PC-9 (cell line): Measurements from ENCODE around the gene SSBP2. TPM values are rescaled to one million over a fixed set of nuclear protein-coding genes. Genes with fewer than 3 reads are reported as not detected.

Experiments used
- BruUV-seq: library from RNA; stranded (reverse); fragments of 400-500 nt; replicated peaks from 2 replicates; lab custom pipeline; 2021; lab: Mats Ljungman, UMichigan
- CTCF ChIA-PET: fragments of 300-600 bp; sonication (Branson Sonifier 250); formaldehyde crosslinking; loops from one replicate; lab custom pipeline; 2022; ENCODE audit warnings: antibody characterized with exemption; lab: Charles Lee
- POLR2A ChIA-PET: fragments of 300-600 bp; sonication (Branson Sonifier 250); formaldehyde crosslinking; loops from one replicate; lab custom pipeline; 2022; ENCODE audit warnings: antibody characterized with exemption; ENCODE audit not compliant: unreplicated experiment; lab: Charles Lee
- DNase-seq, 2 experiments: peaks; one replicate each; pipeline versions ENCODE4 v3.0.0 to v3.0.0-alpha.2; 2015 to 2022; ENCODE audit warnings: mixed read lengths in 1 of 2
- H2AFZ ChIP-seq: fragments of 200-600 bp; sonication (generic); 2 replicates; pipeline ENCODE4 v1.8.1; 2017; ENCODE audit warnings: antibody characterized with exemption
- H3F3A ChIP-seq: fragments of 200-600 bp; sonication (generic); 2 replicates; pipeline ENCODE4 v1.8.1; 2017; ENCODE audit warnings: antibody characterized with exemption, mild to moderate bottlenecking, low read depth; ENCODE audit not compliant: insufficient read depth
- H3K27ac ChIP-seq: fragments of 200-600 bp; sonication (generic); 2 replicates; pipeline ENCODE4 v1.6.1; 2016; ENCODE audit warnings: mixed run types
- H3K27me3 ChIP-seq: fragments of 200-600 bp; sonication (generic); 2 replicates; pipeline ENCODE4 v1.6.1; 2016; ENCODE audit warnings: low read depth, mixed run types; ENCODE audit not compliant: insufficient read depth
- H3K36me3 ChIP-seq: fragments of 200-600 bp; sonication (generic); 2 replicates; pipeline ENCODE4 v1.6.1; 2016; ENCODE audit warnings: low read depth, mixed run types
- H3K4me1 ChIP-seq: fragments of 200-600 bp; sonication (generic); replicated peaks from 2 replicates; pipeline ENCODE4 v1.6.1; 2016; ENCODE audit warnings: mixed run types; ENCODE audit not compliant: insufficient read depth
- H3K4me2 ChIP-seq: fragments of 200-600 bp; sonication (generic); 2 replicates; pipeline ENCODE4 v1.6.1; 2017; ENCODE audit warnings: mixed run types
- H3K4me3 ChIP-seq: fragments of 200-600 bp; sonication (generic); 2 replicates; pipeline ENCODE4 v1.6.1; 2016; ENCODE audit warnings: mixed run types
- H3K79me2 ChIP-seq: fragments of 200-600 bp; sonication (generic); 2 replicates; pipeline ENCODE4 v1.6.1; 2017; ENCODE audit warnings: low read depth, mixed run types
- H3K9me2 ChIP-seq: fragments of 200-600 bp; sonication (generic); 2 replicates; pipeline ENCODE4 v1.8.1; 2017; ENCODE audit warnings: mild to moderate bottlenecking; ENCODE audit not compliant: insufficient read depth
- H3K9me3 ChIP-seq: fragments of 200-600 bp; sonication (generic); 2 replicates; pipeline ENCODE4 v1.8.1; 2016; ENCODE audit warnings: low read depth; ENCODE audit not compliant: insufficient read depth
- H4K20me1 ChIP-seq: fragments of 200-600 bp; sonication (generic); 2 replicates; pipeline ENCODE4 v1.8.1; 2017; ENCODE audit not compliant: insufficient read depth
- CTCF ChIP-seq: fragments of 200-600 bp; sonication (generic); conservative IDR thresholded peaks from 2 replicates; pipeline ENCODE4 v1.6.1; 2017; ENCODE audit warnings: mixed run types, antibody characterized with exemption, mild to moderate bottlenecking, moderate library complexity
- EZH2 ChIP-seq: fragments of 200-600 bp; sonication (generic); IDR thresholded peaks from 2 replicates; pipeline ENCODE4 v1.8.0; 2017; ENCODE audit warnings: antibody characterized with exemption, low read depth
- intact Hi-C: fragments of 100-400 bp; cut with micrococcal nuclease; formaldehyde crosslinking; loops from one replicate; pipeline ENCODE4 v1.10.0; 2022; ENCODE audit not compliant: unreplicated experiment
- total RNA-seq: library from RNA; stranded (reverse); gene quantifications from 2 replicates; pipeline ENCODE4 v1.2.3, GENCODE V29; 2021

The SSBP2 gene
- total RNA-seq, 1 experiment from 2014 or later = 6.4 TPM

GRCh38 chr5:81779125-81779915, 28.4 kb upstream of the SSBP2 start:
- peak overlapping the region; percentile 77 for H2AFZ ChIP-seq
- H3K27me3 ChIP-seq = no peaks in the 10 kb centered on the region
- peaks cover 4% of the 10 kb centered on the region; the same call in 1 of the 2 replicates for H3K9me2 ChIP-seq
- no peaks in the 10 kb centered on the region for H4K20me1 ChIP-seq
- TF ChIP-seq EZH2 = no peak
- no peaks in the 10 kb centered on the region for H3F3A ChIP-seq
- H3K27ac ChIP-seq = no peak overlapping the region
- no peak overlapping the region for H3K4me3 ChIP-seq
- H3K9me3 ChIP-seq = no peaks in the 10 kb centered on the region
- POLR2A ChIA-PET = no interaction called here
- H3K4me2 ChIP-seq = peak overlapping the region; percentile 27
- H3K4me1 ChIP-seq = no peaks in the 10 kb centered on the region
- peak in 1 of 2 experiments; percentile 34 for DNase-seq
- intact Hi-C loops = loop anchor here (2.0 kb wide), 1 partner anchor 25 kb away; no protein-coding TSS in a partner anchor
- no peaks in the 10 kb centered on the region for H3K36me3 ChIP-seq
- no TSS peak for BruUV-seq
- CTCF ChIA-PET = interaction anchor here (0.6 to 1.0 kb wide), 2 partner anchors 78 to 356 kb away, joined by 3 read pairs; no protein-coding TSS in a partner anchor
- no peaks in the 10 kb centered on the region for H3K79me2 ChIP-seq

GRCh38 chr5:81778642-81779041, 27.7 kb upstream of the SSBP2 start:
- Histone ChIP-seq H3K27ac (no peak overlapping the region), H2AFZ (peak overlapping the region; percentile 77; the same call in 1 of the 2 replicates), H3K27me3 (no peaks in the 10 kb centered on the region), H4K20me1 (no peaks in the 10 kb centered on the region), H3K36me3 (no peaks in the 10 kb centered on the region), H3K79me2 (no peaks in the 10 kb centered on the region), H3F3A (no peaks in the 10 kb centered on the region), H3K4me2 (peak overlapping the region; percentile 27), H3K9me2 (peaks cover 4% of the 10 kb centered on the region; the same call in 1 of the 2 replicates), H3K4me1 (peaks cover 4% of the 10 kb centered on the region; the same call in 1 of the 2 replicates), H3K9me3 (no peaks in the 10 kb centered on the region), H3K4me3 (no peak overlapping the region)
- no peak for DNase-seq
- TF ChIP-seq CTCF (no peak), EZH2 (no peak)
- BruUV-seq = no TSS peak
- intact Hi-C loops = loop anchor here (2.0 kb wide), 1 partner anchor 24 kb away; no protein-coding TSS in a partner anchor
- ChIA-PET CTCF (interaction anchor here (1.0 kb wide), 1 partner anchor 78 kb away, joined by 3 read pairs; no protein-coding TSS in a partner anchor), POLR2A (no interaction called here)

- H3K4me2 ChIP-seq = no peak overlapping the region
- TF ChIP-seq CTCF (no peak), EZH2 (no peak)
- no peaks in the 10 kb centered on the region for H3K79me2 ChIP-seq
- DNase-seq = no peak
- H3K4me3 ChIP-seq = no peak overlapping the region
- H2AFZ ChIP-seq = no peak overlapping the region
- POLR2A ChIA-PET = no interaction called here
- no peaks in the 10 kb centered on the region for H4K20me1 ChIP-seq
- CTCF ChIA-PET = no interaction called here
- no peaks in the 10 kb centered on the region for H3K27me3 ChIP-seq
- intact Hi-C loops = no loop called here
- H3K27ac ChIP-seq = no peak overlapping the region
- peaks cover 4% of the 10 kb centered on the region; the same call in 1 of the 2 replicates for H3K9me2 ChIP-seq
- H3F3A ChIP-seq = no peaks in the 10 kb centered on the region
- H3K9me3 ChIP-seq = no peaks in the 10 kb centered on the region
- H3K4me1 ChIP-seq = peaks cover 8% of the 10 kb centered on the region; the same call in 1 of the 2 replicates
- no TSS peak for BruUV-seq
- no peaks in the 10 kb centered on the region for H3K36me3 ChIP-seq
These were observed 25.4 kb upstream of the SSBP2 start for GRCh38 chr5:81776258-81776657.
